LNCaP clone FGC (cell line): ENCODE measurements around the gene OR6N2.

Experiments used
- DNase-seq: peaks from one replicate; pipeline ENCODE4 v3.0.0-alpha.2; 2011; ENCODE audit warnings: low read depth
- H3K4me3 ChIP-seq: 2 replicates; pipeline ENCODE4 v1.5.1; 2011; ENCODE audit warnings: mild to moderate bottlenecking, low read depth, low read length, control low read depth
- CTCF ChIP-seq: IDR thresholded peaks from 2 replicates; pipeline ENCODE4 v1.5.1; 2012; ENCODE audit warnings: mild to moderate bottlenecking; ENCODE audit not compliant: control insufficient read depth, insufficient read depth; ENCODE audit errors: extremely low read depth

Gene OR6N2

GRCh38 chr1:158781104-158781503 lies at the start of gene OR6N2:
Gene OR6N2 (minus strand): TSS chr1:158781204. CDS start chr1:158777635, 3,569 bp downstream.
- H3K4me3 ChIP-seq: no peak within 1 kb of the TSS
- DNase-seq: no peak
- TF ChIP-seq CTCF: no peak

GRCh38 chr1:158830074-158830677 lies 49.2 kb upstream of the OR6N2 start:
- no peak overlapping the region for H3K4me3 ChIP-seq
- no peak for DNase-seq
- no peak for TF ChIP-seq CTCF

- DNase-seq: no peak
- no peak overlapping the region for H3K4me3 ChIP-seq
- TF ChIP-seq CTCF: no peak
Observed at GRCh38 chr1:158821723-158822122, 40.7 kb upstream of the OR6N2 start.

GRCh38 chr1:158819461-158820443 lies 38.7 kb upstream of the OR6N2 start:
- no peak for TF ChIP-seq CTCF
- no peak for DNase-seq
- H3K4me3 ChIP-seq: no peak overlapping the region

GRCh38 chr1:158818975-158819431 lies 38.0 kb upstream of the OR6N2 start:
- TF ChIP-seq CTCF: no peak
- H3K4me3 ChIP-seq: no peak overlapping the region
- no peak for DNase-seq

GRCh38 chr1:158818560-158818959 lies 37.6 kb upstream of the OR6N2 start:
- DNase-seq: no peak
- no peak overlapping the region for H3K4me3 ChIP-seq
- TF ChIP-seq CTCF: no peak
